HG02642 (cell line): ENCODE measurements around the gene NOS3.

ENCODE experiments used
- ATAC-seq: cut with Tn5 transposase; IDR thresholded peaks from one replicate; pipeline ENCODE4 v1.9.1; 2021; ENCODE audit warnings: mild to moderate bottlenecking; ENCODE audit not compliant: unreplicated experiment, poor library complexity

The NOS3 gene

DNA sequence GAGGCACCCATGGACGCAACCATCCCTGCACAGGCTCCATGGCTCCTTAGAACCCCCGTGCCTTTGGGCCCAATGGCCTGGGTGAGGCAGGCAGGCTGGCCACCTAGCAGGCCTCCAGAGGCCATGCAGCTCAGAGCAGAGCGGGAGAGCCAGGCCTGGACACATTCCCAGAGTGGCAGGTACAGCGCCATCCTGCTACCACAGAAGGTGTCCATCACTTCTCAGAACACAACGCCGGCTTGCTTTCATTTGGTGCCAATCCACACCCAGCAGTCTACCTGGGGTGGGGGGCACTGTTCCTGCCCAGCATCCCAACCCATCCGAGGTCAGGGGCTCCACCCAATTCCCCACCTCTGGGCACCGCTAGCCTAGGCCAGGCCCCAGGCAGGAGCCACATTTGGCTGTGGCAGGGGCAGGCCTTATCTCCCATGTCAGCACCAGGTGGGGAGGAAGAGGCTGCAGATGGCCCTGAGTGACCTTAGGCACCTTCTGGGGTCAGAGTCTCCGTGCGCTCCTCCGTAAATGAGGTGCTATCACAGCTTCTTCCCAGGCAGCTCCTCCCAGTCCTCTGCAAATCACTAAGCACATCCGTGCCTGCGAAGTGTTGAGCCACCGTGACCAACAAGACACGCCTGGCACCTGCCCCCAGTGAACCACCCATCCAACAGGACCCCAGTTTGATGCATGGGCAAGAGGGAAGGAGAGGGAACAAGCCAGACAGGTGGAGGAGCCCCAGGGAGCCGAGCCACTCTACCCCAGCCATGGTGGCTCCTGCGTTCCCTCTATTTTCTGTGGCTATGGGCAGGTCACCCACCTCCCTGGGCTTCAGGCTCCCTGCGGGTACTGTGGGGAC lies 26.9 kb upstream of the NOS3 start:
- no peak for ATAC-seq

DNA sequence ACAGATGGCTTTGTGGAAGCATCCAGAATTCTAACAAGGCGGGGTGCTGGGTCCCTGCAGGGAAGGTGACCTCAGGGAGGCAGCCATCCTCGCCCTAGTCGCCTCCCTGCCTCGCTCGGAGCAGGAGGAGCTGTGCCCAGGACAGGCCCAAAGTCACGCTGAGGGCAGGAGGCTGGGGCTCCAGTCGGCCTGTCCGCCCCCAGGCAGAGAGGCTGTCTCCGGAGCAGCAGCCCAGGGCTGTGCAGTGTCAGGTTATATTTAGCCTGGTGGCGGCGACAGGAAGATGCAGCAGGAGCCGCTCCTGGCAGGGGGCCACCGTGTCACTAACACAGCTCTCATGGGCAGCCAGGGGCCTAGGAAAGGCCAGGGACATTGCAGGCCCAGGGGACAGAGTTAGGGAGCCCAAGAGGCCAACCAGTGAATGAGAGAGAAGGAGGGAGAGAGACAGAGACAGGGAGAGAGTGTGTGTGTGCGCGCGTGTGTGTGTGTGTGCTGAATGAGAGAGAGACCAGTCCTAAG lies 26.2 kb upstream of the NOS3 start:
- no peak for ATAC-seq

DNA sequence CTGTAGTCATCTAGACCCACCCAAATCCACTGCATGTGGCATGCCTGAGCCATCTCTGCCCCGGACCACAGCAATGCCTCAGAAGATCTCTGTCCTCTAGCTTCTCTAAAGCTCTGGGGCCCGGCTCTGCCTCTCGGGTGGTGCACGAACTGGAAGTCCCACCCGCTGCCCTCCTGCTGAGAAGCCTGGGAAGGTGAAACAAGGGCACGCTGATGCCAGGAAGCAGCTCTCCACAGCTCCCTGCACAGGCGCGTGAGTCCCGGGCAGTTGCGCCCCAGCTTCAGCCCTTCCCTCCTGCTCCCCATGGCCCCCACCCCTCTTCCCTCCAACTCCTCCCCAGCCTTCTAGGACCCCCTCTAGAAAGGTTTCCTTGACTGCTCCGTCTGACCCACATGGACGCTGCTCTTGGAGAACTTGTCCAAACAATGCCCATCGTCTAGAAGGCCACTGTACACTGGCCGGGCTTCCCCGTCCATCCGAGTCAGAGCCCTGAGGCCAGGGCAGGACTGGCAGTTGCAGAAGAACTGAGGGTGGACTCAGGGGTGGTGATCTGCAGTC lies 25.5 kb upstream of the NOS3 start:
- ATAC-seq = no peak

GRCh38 chr7:150966002-150966401 lies 24.8 kb upstream of the NOS3 start:
- no peak for ATAC-seq

- no peak for ATAC-seq
These were observed 23.5 kb upstream of the NOS3 start for GRCh38 chr7:150967349-150967748.

DNA sequence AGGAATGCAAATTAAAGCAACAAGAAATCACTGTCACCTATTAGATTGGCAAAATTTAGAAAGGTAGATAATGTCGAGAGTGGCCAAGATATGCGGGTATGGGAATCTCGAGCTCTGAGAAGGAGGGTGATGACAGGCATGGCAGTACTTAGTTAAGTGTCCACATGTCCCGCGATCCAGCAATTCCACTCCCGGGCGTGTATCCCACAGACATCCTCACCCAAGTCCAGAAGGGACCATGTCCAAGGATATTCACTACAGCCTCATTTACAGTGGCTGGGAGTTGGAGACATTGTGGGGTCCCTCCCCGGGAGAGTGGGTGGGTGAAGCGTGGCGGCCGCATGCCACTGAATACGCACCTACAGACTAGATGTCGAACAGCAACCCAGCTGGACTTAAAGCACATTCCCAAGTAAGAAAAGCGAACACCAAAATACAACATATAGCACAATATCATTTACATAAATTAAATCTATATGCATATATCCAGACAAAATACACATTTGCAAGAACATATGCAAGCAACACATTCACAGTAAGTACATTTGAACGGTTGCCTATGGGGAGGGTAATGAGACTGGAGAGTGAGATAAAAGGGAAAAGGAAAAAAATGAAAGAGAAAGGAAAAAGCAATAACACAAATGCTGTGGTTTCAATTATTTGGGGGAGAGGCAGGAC lies 22.6 kb upstream of the NOS3 start:
- no peak for ATAC-seq

- ATAC-seq = no peak
These were observed 22.0 kb upstream of the NOS3 start for GRCh38 chr7:150968734-150969372.

DNA sequence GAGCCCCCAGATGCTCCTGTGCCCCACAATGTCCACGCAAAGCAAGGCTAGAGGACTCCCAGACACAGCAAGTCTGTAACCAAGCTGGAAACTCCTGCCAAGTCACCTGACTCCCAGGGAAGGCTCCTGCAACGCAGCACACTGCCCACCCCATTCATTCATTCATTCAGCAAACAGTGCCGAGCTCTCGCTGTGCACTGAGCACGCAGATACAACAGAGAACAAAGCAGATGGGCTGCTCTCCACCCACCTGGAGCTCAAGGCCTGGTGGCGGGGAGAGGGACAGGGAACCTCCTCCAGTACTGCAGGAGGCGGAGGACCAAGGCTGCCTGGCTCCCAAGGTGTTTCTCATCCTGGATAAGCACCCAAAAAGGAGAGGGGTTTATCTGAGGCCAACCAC lies 21.3 kb upstream of the NOS3 start:
- ATAC-seq = no peak

DNA sequence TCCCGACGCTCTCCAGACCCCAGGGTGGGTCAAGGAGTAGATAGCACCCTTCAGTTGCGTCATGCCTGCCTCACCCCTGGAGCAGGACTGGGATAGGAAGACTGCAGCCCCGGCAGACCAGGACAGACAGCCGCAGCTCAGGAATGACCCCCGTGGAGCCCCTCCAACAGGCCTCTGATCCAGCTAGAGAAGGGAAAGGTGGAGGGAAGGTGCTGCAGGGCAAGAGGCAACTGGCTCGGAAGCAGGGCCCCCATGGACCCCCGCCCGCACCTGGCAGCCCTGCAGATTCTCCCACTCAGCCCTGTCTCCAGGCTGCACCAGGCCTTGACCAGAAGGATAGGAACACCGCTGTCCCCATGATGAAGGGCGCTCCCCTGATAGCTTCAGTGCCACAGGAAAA lies 20.4 kb upstream of the NOS3 start:
- ATAC-seq = no peak

GRCh38 chr7:150971242-150972022 lies 19.4 kb upstream of the NOS3 start:
- no peak for ATAC-seq

GRCh38 chr7:150972023-150972468 lies 18.8 kb upstream of the NOS3 start:
- ATAC-seq = no peak

DNA sequence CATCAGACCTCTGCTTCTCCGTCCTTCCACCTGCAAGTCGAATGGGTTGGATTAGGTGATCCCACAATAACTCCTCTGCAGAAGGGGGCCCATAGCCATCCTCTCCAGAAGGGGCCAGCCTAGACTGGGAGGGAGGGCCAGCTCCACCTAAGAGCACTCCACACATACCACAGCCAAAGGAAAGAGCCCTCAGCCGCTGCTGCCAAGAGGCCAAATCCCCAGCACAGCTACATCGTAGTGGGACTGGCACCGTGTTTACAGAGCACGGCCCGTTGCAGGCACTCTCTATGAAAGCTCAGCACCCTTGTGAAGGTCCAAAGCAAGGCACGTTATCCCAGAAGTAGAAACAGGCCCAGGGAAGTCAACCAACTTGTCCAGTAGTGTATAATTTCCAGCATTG lies 18.1 kb upstream of the NOS3 start:
- ATAC-seq = no peak

DNA sequence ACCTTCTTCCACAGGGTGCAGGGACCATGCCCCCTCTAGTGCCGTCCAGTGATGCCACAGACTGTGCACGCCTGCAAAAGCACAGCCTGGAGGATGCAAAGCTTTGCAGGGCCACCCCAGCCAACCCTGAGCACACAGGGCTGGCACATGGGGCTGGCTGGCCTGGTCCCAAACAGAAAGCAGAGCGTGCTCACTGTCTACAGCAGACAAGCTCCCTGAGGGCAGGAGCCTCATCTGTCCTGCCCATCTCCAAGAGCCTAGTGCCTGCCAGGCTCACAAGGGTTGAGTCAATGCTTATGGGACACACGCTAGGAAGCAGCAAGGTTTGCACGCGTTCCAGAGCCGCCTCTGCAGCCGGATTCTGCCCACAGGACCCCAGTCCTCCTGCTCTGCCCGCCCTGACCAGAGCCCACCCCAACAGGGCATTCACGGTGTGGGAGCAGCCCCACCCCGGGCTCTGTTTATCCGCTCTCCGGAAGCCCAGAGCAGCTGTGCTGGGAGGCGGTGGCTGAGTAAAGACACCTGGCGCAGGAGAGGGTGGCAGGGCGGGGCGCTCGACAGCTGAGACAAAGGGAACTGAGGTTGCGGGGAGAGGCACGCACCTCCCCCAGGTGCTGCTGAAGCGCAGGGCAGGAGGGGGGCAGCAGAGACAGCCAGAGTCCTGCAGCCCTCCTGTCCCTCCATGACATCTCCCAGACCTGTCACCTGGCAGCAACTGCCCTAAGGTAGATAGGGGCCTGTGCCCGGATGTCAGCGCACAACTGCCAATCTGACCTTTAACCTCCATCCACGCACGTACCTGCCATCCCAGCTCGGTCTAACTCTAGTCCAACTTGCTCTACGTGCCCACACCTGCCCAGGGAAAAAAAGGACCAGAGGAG lies 17.0 kb upstream of the NOS3 start:
- peak; percentile 4 for ATAC-seq

GRCh38 chr7:150974468-150975391 lies 16.1 kb upstream of the NOS3 start:
- peak; percentile 61 for ATAC-seq

- ATAC-seq = no peak
These were observed 15.1 kb upstream of the NOS3 start for GRCh38 chr7:150975536-150976319.

- no peak for ATAC-seq
These were observed 14.1 kb upstream of the NOS3 start for GRCh38 chr7:150976529-150977381.
